K562 (cell line): Measurements from ENCODE around the gene CTPS2.

Experiments
- NFIC ChIP-seq: fragments of 450-650 bp; IDR thresholded peaks from 2 replicates; pipeline ENCODE4 v1.6.1; 2017; ENCODE audit warnings: mild to moderate bottlenecking, inconsistent platforms
- POLR2AphosphoS5 ChIP-seq: IDR thresholded peaks from 2 replicates; pipeline ENCODE4 v1.6.1; 2011; ENCODE audit warnings: mild to moderate bottlenecking, low read depth, low read length, moderate library complexity; ENCODE audit not compliant: control insufficient read depth, insufficient read depth
- SP2 ChIP-seq: IDR thresholded peaks from 2 replicates; pipeline ENCODE4 v1.6.1; 2011; ENCODE audit warnings: mild to moderate bottlenecking, low read depth, low read length, moderate library complexity; ENCODE audit not compliant: poor library complexity, severe bottlenecking; ENCODE audit errors: extremely low read depth
- ZNF589 ChIP-seq: fragments of 200-800 bp; sonication (Bioruptor generic); IDR thresholded peaks from 2 replicates; pipeline ENCODE4 v1.6.1; 2016; ENCODE audit warnings: low read depth, missing genetic modification characterization, missing compliant biosample characterization
- TF ChIP-seq, protein P1 (sequence below), 2 experiments: fragments of 450-650 bp in 1 of 2; sonication (generic) in 1 of 2; formaldehyde crosslinking in 1 of 2; IDR thresholded peaks in 1 of 2; conservative IDR thresholded peaks in 1 of 2; 2 replicates each; pipeline versions ENCODE4 v1.6.1 to v1.8.1; 2016 to 2023; ENCODE audit warnings: mild to moderate bottlenecking in 2 of 2, moderate library complexity in 2 of 2, inconsistent platforms in 1 of 2, missing genetic modification reagents in 1 of 2

DNA sequence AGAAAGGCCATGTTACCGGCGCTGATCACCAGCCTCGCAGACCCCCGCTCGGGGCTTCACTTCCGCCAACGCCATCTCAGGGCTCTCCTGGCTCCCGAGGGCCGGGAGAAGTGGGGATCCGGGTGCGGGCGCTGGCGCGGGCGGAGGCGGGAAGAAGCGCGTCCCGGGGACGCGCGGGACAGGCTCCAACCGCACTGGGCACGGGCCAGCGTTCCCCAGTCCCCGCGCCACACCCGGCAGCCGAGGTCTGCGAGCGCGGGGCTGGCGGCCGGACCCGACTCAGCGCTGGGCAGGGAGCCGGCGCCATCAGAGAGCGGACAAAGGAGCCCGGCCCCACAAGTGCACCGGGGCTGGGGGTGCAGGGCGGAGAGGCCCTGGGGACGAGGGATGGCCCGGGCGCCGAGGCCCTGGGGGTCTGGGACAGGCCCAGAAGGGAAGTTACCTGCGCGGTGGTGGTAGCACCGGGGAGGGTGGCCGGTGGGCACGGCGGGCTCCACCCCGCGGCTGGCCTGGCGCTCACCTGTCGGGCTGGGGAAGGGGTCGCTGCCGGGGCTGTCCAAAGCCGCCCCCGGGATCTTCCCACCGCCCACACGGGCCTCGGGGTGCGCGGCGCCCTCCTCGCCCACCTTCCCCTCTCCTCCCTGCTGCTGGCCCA is 449 bp downstream of the CTPS2 start:
- TF ChIP-seq SP2 (no peak), NFIC (no peak), POLR2AphosphoS5 (no peak), ZNF589 (CRISPR knock-in tag) (no peak)
- TF ChIP-seq, protein P1, sequence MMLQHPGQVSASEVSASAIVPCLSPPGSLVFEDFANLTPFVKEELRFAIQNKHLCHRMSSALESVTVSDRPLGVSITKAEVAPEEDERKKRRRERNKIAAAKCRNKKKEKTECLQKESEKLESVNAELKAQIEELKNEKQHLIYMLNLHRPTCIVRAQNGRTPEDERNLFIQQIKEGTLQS (IDR thresholded peaks at IDR 0.05) = no peak
- TF ChIP-seq, protein P1 (CRISPR knock-in tag; conservative IDR thresholded peaks at IDR 0.05) = no peak
